HG02884 (cell line): ENCODE measurements around the gene KCNK10.

Experiments used
- ATAC-seq: cut with Tn5 transposase; IDR thresholded peaks from one replicate; pipeline ENCODE4 v1.9.1; 2021; ENCODE audit warnings: mild to moderate bottlenecking, moderate library complexity; ENCODE audit not compliant: unreplicated experiment

Gene KCNK10

GRCh38 chr14:88321692-88322503 lies 1.2 kb downstream of the KCNK10 start:
- no peak for ATAC-seq

DNA sequence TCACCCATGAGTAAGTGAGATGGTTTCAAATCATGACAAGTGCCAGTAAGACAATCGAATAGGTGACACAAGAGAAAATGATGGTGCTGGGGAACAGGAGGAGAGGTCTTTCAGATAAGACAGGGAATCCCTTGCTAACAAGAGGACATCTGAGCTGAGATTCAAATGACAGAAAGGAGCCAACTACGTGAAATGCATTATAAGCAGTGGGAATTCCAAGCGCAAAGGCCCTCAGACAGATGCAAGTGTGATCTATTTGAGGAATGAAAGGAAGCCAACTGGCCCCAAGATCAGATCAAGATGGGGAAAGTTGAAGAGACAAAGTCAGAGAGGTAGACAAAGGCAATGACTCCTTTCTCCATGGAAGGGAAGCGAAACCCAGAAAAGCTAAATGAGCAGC lies 4.7 kb downstream of the KCNK10 start:
- ATAC-seq, result no peak

DNA sequence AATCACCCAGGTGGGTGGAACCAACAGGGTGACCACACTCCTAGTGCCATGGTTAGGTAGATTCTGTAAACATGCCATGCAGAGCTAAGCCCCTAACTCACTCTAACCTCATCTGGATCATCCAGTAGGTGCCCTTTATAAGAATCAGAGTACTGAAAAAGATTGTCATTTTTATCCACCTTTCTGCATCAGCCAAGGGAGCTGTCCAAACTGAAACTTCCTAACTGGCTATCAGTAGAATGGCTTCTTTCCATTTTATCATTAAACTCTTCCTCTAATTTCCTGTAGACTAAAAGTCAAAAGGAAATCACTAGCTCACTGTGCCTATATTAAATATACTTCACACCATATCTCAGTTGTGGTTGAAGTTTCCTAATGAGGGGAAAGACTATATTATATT lies 6.5 kb downstream of the KCNK10 start:
- no peak for ATAC-seq

DNA sequence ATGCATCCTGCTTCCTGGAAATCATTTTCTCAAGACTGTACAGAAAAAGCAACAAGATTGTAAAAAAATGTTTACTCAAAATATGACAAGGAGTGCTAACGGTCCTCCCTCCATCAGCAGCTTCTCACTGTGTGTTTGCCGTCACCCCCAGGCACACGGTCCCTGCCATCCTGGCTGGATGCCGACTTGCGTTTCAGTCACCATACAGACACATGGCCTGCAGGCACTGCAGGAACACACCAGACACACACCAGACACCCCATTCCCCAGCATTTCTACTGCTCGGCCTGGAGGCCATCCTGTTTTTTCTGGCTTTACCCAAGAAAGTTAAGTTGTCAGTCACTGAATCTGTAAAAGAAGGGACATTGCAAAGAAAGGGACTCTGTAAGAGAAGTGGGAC lies 10.8 kb downstream of the KCNK10 start:
- ATAC-seq, result no peak

GRCh38 chr14:88311780-88312179 lies 11.3 kb downstream of the KCNK10 start:
- ATAC-seq, result no peak

DNA sequence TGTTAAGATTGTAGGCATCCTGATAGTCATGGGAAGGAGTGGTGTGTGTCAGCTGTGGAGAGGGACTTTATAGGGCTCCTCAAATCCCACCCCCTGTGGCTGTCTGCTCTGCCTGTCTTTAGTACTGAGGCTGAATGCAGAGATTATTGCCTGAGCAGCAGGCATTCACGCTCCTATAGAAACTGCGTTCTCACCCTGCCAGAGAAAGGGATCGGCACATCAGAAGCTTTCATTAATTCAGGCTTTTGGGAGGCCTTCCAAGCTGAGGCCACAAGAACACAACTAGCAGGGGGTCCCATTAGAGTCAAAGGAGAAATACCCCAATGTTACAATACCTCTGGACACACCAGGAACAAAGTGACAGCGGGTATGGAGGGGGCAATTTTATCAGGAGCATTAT lies 12.6 kb downstream of the KCNK10 start:
- ATAC-seq, result no peak

DNA sequence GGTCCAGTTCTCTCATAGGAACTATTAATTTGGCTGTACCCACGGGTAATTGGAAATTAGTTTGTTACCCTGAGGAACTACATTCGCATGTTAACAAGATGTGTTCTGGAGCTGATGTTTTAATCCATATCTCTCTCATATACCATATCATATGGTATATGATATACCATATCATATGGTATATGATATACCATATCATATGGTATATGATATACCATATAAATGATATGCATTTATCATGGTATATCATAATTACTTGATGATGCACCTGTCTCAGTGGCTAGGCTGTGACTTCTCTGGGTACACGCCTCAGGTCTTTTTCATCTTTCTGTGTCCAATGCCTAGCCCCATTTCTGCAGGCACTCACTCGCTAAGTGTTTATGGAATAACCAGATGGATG lies 13.0 kb downstream of the KCNK10 start:
- ATAC-seq, result no peak

GRCh38 chr14:88305528-88306322 lies 17.3 kb downstream of the KCNK10 start:
- ATAC-seq, result no peak

- no peak for ATAC-seq
These were observed 20.0 kb downstream of the KCNK10 start for GRCh38 chr14:88303041-88303440.

DNA sequence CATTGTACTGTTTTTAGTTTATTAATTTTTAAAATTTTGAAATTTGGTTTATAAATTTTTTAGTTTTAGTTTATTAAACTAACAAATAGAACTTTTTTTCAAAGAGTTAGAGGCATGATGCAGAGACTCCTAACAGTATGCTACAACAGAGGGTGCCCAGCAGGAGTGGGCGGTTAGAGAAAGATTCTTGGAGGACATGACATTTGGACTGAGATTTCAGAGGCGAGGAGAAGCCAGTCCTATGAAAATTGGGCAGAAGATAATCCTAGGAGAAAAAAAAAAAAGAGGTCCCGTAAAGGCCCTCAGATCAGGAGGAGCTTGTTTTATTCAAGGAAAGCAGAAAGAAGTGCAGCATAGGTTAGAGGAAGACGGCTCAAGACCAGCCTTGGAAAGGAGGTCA lies 21.7 kb downstream of the KCNK10 start:
- no peak for ATAC-seq

DNA sequence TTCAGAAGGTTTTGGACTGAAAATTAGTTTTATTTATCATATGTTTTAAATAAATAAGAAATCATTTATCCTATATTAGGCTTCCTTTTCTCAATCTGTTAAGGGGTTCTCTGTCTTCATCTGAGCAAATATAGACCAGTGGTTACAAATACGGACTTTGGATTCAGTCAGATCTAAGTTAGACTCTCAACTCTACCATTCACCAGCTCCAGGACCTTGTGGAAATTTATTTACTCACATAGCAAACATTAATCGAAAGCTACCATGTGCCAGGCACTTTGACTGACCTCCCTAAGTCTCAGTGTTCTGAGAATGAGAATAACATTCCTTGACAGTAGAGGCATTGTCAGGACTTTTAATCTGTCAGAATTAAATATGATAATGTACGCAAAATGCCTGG lies 22.3 kb downstream of the KCNK10 start:
- no peak for ATAC-seq

DNA sequence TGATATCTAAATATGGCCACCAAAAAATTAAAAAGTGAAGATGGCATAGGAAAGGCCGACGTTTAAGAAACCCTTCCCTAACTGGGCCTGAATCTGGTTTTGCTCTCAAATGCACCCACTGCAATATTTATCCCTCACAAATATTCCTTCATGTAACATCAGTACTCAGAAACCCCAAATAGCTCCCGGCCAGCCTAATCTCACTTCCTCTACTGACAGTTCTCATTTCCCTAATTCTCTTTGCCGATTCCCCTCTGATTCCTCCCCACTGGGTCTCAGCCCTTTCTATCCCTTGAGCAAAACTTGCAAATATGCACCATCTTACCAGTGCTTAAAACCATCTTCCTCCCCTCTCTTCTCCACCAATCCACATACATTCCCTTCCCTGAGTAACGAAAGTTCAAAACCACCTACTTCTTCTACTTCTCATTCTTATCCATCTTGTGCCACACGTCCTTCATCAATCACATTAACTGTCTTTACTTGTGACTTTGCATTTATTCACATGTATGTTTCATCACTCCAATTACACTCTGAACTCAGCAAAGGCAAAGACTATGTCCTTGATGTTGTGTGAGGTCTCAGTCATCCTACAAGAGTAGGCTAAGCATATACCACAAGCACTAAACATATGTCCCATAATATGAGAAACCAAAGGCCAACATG lies 23.1 kb downstream of the KCNK10 start:
- peak; percentile 67 for ATAC-seq

- ATAC-seq, result no peak
These were observed 25.8 kb downstream of the KCNK10 start for GRCh38 chr14:88297306-88297705.

- no peak for ATAC-seq
These were observed 26.7 kb downstream of the KCNK10 start for GRCh38 chr14:88296351-88296750.

DNA sequence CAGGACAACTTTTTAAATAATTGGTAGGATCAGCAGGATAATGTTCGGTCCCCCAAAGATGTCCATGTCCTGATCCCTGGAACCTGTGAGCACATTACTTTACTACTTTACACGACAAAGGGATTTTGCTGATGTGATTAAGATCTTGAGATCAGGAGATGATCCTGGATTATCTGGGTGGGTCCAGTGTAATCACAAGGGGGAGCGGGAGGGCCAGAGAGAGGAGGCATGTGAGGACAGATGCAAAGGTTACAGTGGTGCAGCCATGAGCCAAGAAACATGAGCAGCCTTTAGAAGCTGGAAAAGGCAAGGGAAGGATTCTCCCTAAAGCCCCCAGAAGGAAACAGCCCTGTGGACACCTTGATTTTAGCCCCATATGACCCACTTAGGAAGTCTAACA lies 33.1 kb downstream of the KCNK10 start:
- ATAC-seq, result no peak

DNA sequence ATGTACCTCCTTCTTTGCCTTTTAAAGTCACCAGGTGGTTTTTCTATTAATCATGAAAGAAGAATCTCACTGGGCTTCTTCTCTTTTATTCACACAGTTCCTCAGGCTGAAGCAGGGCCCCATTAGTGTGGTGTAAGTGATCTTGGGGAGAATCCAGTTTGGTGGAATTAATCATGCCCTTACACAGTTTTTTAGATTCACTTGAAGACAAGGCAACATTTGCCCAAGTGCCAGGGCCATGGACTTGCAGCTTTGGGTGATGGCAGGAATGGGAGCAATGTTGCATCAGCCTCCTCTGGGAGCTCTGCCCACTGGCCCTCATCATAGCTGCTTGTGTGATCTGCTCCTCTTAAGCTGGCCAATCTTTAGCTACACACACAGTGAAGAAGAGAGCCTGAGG lies 33.8 kb downstream of the KCNK10 start:
- ATAC-seq, result no peak

- ATAC-seq, result no peak
These were observed 36.8 kb downstream of the KCNK10 start for GRCh38 chr14:88286309-88286708.

- ATAC-seq, result no peak
These were observed 41.6 kb downstream of the KCNK10 start for GRCh38 chr14:88281447-88281846.

DNA sequence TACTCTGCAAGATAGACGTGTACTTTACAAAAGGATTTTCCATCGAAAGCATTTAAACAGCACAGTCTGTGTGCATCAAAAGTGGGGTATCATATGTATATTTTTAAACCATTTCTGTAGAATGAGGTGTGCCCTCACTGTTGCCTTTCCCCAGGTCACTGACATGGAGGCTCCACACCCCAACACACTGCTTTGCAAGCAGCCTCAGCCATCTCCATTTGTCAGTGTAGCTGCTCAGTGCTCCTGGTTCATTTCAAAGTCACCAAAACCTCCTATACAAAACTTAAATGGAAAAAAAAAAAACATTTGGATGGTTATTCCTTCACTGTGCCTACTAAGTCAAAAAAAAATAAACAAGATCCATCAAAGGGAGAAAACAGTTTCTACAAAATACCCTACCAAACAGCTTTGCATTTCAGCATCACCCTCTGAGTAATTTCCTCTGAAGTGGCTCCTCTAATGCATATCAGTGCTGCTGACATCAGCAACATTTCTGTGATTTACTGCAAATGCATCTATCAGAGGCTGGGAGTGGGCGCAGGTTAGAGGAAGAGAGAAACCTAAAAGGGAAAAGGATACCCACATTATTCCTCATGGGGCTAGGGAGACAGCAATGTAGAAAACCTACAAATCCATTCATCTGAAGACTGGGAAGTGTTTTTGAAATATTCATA lies 46.0 kb downstream of the KCNK10 start:
- no peak for ATAC-seq

- no peak for ATAC-seq
These were observed 50.4 kb downstream of the KCNK10 start for GRCh38 chr14:88272390-88273269.
